ENCODE measurements around the gene HTRA2.
A peak's percentile ranks its signal among the peaks of the same experiment; 100 is the strongest.

DNA sequence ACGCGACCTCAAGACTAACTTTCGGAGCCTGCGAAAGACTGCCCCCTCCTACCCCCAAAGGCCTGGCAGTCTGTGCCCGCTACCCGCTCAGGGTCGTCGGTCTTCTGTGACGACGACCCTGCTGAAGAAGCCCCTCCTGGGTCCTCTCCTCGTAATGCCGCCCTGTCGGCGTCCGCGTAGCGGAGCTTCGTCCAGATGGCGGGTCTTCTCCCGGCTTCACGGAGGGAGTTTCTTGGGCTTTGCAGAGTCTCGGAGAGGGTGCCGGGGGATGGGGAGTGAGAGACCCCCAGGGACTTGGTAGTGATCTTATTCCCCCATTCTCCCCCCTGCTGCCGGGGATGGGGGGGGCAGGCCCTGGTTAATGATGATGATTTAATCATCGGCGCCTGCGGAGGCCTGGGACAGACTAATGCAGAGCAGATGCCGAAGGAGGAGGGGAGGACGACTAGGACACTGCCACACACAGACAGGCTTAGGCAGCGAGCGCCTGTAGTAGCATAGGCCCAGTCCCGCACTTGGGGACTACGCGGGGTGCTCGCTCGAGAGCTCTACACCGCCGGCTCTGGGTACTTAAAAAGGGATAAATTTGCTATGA, 21.7 kb upstream of the HTRA2 start:
- TF ChIP-seq, protein P1, sequence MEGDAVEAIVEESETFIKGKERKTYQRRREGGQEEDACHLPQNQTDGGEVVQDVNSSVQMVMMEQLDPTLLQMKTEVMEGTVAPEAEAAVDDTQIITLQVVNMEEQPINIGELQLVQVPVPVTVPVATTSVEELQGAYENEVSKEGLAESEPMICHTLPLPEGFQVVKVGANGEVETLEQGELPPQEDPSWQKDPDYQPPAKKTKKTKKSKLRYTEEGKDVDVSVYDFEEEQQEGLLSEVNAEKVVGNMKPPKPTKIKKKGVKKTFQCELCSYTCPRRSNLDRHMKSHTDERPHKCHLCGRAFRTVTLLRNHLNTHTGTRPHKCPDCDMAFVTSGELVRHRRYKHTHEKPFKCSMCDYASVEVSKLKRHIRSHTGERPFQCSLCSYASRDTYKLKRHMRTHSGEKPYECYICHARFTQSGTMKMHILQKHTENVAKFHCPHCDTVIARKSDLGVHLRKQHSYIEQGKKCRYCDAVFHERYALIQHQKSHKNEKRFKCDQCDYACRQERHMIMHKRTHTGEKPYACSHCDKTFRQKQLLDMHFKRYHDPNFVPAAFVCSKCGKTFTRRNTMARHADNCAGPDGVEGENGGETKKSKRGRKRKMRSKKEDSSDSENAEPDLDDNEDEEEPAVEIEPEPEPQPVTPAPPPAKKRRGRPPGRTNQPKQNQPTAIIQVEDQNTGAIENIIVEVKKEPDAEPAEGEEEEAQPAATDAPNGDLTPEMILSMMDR (conservative IDR thresholded peaks at IDR 0.05), result no peak
- 0 out of 2 replicates have a peak, but pooled peaks have one; percentile 14 for TF ChIP-seq ZFX (IDR thresholded peaks at IDR 0.05)

Measured in C4-2B (cell line).